Bronchial epithelial cell (primary cell): ENCODE results near the gene DSCAML1. TPM values are rescaled to one million over a fixed set of nuclear protein-coding genes. Genes with fewer than 3 reads are reported as not detected.

Source experiments
- DNase-seq: peaks from one replicate; pipeline ENCODE4 v3.0.0-alpha.2; 2010; ENCODE audit warnings: low read depth
- FAIRE-seq: peaks from 2 replicates; lab custom pipeline; 2011; peaks lifted over from hg19 to GRCh38; lab: Jason Lieb, UNC
- H3K27me3 ChIP-seq: 2 replicates; pipeline ENCODE4 v1.5.1; 2011; ENCODE audit warnings: low read length; ENCODE audit not compliant: control insufficient read depth, insufficient read depth
- H3K36me3 ChIP-seq: 2 replicates; pipeline ENCODE4 v1.5.1; 2011; ENCODE audit warnings: low read length; ENCODE audit not compliant: control insufficient read depth, insufficient read depth
- H3K4me3 ChIP-seq: 2 replicates; pipeline ENCODE4 v1.5.1; 2011; ENCODE audit warnings: mild to moderate bottlenecking, low read depth, low read length, control low read depth
- total RNA-seq: library from RNA; depleted of rRNA; stranded (reverse); fragments of >200 nt; gene quantifications from 2 replicates; pipeline ENCODE4 v1.2.1, GENCODE V29; 2014
- TF ChIP-seq, protein P1 (sequence below): IDR thresholded peaks from 2 replicates; pipeline ENCODE4 v1.5.1; 2011; ENCODE audit warnings: mild to moderate bottlenecking, moderate library complexity, low read length, control low read depth, inconsistent platforms; ENCODE audit not compliant: insufficient read depth, severe bottlenecking

The DSCAML1 gene
- total RNA-seq, 1 donor from 2014 or later = under 0.01 TPM

DNA sequence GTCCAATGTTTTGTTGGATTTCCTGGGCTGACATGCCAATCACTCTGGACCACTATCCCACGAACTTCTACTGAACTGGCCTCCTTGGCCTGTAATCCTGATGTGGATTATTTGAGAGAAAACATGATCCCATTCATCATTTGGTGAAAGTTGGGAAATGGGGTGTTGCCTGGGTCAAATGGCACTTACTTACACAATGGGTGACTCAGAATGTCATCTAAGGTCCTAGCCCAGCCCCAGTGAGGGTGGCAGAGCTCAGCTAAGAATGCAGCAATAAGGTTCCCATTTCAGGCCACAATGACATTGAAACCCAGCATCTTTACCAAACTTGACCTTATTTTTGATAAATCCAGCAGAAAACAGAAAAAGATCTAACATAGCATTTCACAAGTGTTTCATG, 8.0 kb upstream of the DSCAML1 start:
- H3K4me3 ChIP-seq = no peak overlapping the region
- peak; percentile 79 for FAIRE-seq
- TF ChIP-seq, protein P1, sequence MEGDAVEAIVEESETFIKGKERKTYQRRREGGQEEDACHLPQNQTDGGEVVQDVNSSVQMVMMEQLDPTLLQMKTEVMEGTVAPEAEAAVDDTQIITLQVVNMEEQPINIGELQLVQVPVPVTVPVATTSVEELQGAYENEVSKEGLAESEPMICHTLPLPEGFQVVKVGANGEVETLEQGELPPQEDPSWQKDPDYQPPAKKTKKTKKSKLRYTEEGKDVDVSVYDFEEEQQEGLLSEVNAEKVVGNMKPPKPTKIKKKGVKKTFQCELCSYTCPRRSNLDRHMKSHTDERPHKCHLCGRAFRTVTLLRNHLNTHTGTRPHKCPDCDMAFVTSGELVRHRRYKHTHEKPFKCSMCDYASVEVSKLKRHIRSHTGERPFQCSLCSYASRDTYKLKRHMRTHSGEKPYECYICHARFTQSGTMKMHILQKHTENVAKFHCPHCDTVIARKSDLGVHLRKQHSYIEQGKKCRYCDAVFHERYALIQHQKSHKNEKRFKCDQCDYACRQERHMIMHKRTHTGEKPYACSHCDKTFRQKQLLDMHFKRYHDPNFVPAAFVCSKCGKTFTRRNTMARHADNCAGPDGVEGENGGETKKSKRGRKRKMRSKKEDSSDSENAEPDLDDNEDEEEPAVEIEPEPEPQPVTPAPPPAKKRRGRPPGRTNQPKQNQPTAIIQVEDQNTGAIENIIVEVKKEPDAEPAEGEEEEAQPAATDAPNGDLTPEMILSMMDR = no peak
- H3K36me3 ChIP-seq = no peaks in the 10 kb centered on the region
- H3K27me3 ChIP-seq = peaks cover 7% of the 10 kb centered on the region
- DNase-seq = peak; percentile 26

DNA sequence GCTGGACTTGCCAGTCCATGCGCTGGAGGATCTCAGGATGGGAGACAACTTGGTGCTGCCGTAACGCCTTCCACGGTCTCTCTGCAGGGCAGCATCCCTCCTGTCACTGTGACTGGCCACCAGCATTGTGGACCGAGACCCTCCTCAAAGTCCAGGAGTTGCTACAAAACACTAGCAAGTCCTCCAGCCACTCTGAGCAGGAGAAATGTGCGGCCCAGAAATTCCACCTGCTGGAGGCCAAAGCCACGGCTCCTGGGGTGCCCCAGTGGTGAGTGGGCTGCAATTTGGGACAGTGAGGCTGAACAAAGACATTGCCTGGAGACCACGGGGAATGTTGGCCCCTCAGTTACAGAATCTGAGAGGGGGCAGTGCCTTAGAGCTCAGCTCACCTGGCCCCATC, 6.9 kb upstream of the DSCAML1 start:
- DNase-seq (no peak), FAIRE-seq (no peak)
- peaks cover 8% of the 10 kb centered on the region for H3K27me3 ChIP-seq
- no peaks in the 10 kb centered on the region for H3K36me3 ChIP-seq
- TF ChIP-seq, protein P1 = no peak
- H3K4me3 ChIP-seq = no peak overlapping the region

DNA sequence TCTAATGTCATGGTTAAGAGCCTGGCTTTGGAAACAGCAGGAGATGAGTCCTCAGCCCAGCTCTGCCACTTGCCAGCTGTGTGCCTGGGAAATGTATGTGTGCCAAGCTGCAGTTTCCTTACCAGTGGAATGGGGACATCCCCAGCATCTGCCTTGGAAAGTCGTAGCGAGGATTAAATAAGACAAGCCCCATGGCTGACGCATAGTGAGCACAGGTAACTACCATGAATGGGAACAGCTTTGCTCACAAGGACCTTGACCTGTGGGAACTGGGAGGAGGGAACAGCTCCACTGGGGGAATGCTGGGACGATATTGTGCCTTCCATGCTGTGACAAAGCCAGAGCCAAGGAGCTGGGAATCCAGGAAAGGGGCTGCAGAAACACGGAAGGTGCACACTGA, 2.6 kb upstream of the DSCAML1 start:
- Histone ChIP-seq H3K36me3 (no peaks in the 10 kb centered on the region), H3K4me3 (no peak overlapping the region), H3K27me3 (peaks cover 29% of the 10 kb centered on the region)
- no peak for DNase-seq
- TF ChIP-seq, protein P1 = no peak
- peak; percentile 95 for FAIRE-seq

DNA sequence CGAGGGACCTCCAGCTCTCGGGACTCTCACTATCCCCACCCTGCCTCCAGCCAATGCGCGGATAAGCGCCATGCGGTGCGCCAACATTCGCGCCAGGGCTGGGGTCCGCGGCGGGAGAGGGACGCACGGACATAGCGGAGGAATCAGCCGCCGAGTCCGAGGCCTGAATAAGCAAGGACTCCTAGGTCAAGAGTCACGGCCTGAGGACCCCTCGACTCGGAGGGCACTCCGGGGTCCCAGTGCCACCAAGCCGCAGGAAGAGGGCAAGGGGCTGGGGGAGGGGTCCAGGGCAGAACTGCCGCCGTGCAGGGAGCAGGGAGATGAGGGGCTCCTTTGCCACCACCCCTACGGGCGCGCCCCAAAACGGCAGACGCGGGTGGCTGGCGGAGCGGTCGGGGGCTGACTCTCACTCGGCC, 552 bp downstream of the DSCAML1 start:
- H3K4me3 ChIP-seq = no peak overlapping the region
- FAIRE-seq = no peak
- DNase-seq = no peak
- TF ChIP-seq, protein P1 = no peak
- H3K36me3 ChIP-seq = no peaks in the 10 kb centered on the region
- peaks cover 26% of the 10 kb centered on the region for H3K27me3 ChIP-seq

DNA sequence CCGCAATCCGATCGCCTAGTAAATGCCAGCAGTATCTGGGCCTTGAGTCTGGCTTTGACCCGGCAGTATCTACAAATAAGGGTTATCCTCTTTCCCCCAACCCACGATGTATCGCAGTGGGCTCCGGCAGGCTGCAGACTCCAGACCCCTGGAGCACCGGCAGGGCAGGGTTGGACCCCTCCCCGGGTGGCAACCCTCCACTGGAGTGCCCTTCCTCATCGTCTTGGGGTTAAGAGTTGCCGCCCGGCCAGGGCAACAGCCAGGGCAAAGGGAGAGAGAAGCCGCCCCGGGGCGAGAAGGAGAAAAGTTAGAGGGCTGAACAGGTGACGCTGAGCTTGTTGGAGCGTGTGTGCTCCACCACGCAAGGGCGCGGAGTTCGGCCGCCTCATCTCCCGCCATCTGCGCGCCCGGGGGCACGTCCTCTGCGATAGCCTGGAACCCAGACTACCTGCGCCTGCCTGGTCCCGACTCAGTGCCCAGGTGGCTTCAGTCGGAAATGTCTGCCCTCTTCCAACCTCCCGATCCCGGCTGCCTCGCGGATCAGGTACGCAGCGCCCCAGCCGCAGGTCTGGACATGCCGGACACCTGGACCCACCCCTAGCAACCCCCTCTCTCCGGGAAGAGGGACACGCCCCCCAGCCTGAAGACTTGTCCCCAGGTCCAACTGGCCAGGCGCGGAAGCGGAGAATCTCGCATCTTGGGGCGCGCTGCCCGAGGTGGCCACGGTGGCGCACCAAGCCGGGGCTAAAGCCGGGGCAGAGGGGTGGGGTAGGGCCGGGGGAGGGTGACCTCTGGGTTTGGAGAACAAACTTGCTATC, 1.2 kb downstream of the DSCAML1 start:
- no peak for FAIRE-seq
- Histone ChIP-seq H3K4me3 (no peak overlapping the region), H3K27me3 (peaks cover 26% of the 10 kb centered on the region), H3K36me3 (no peaks in the 10 kb centered on the region)
- DNase-seq = no peak
- TF ChIP-seq, protein P1 = no peak
